AG04450 (cell line): ENCODE data around the gene SCRT2. TPM values are rescaled to one million over a fixed set of nuclear protein-coding genes. Genes with fewer than 3 reads are reported as not detected.
A peak's percentile ranks its signal among the peaks of the same experiment; 100 is the strongest.

ENCODE experiments used
- CTCF ChIA-PET: fragments of 300-600, 350-600 bp; formaldehyde crosslinking; extraction: SDS; loops from one replicate; lab custom pipeline; 2022; ENCODE audit warnings: antibody characterized with exemption, inconsistent platforms; lab: Charles Lee
- POLR2A ChIA-PET: fragments of 350-600 bp; formaldehyde crosslinking; extraction: SDS; loops from one replicate; lab custom pipeline; 2021; ENCODE audit warnings: antibody characterized with exemption, inconsistent platforms; lab: Yijun Ruan, JAX
- DNase-seq: peaks from one replicate; pipeline ENCODE4 v3.0.0-alpha.2; 2011; ENCODE audit warnings: low read depth, low spot score
- H3K27ac ChIP-seq: one replicate; pipeline ENCODE4 v1.5.1; 2012; ENCODE audit warnings: low read depth, low read length, control low read depth
- H3K27me3 ChIP-seq: one replicate; pipeline ENCODE4 v1.6.0; 2012; ENCODE audit warnings: low read length; ENCODE audit not compliant: control insufficient read depth, insufficient read depth
- H3K4me3 ChIP-seq: 2 replicates; pipeline ENCODE4 v1.5.1; 2011; ENCODE audit warnings: mild to moderate bottlenecking, low read depth, low read length, control low read depth
- H3K9me3 ChIP-seq: 2 replicates; pipeline ENCODE4 v1.5.1; 2012; ENCODE audit warnings: low read length; ENCODE audit not compliant: control insufficient read depth, insufficient read depth
- CTCF ChIP-seq: IDR thresholded peaks from 2 replicates; pipeline ENCODE4 v1.5.1; 2011; ENCODE audit warnings: low read depth, low read length, control low read depth, inconsistent platforms
- polyA plus RNA-seq: library from polyadenylated mRNA; depleted of rRNA; stranded (reverse); fragments of >200 nt; gene quantifications from 2 replicates; pipeline ENCODE4 v1.2.3, GENCODE V29; 2011

The SCRT2 gene
- polyA plus RNA-seq, 1 experiment, result not detected

GRCh38 chr20:646868-647233 lies 28.8 kb downstream of the SCRT2 start:
- ChIA-PET CTCF (interaction anchor here (0.6 to 5.9 kb wide), 11 partner anchors 8 to 293 kb away, joined by 3 to 60 read pairs (median 10); no protein-coding TSS in a partner anchor), POLR2A (no interaction called here)

DNA sequence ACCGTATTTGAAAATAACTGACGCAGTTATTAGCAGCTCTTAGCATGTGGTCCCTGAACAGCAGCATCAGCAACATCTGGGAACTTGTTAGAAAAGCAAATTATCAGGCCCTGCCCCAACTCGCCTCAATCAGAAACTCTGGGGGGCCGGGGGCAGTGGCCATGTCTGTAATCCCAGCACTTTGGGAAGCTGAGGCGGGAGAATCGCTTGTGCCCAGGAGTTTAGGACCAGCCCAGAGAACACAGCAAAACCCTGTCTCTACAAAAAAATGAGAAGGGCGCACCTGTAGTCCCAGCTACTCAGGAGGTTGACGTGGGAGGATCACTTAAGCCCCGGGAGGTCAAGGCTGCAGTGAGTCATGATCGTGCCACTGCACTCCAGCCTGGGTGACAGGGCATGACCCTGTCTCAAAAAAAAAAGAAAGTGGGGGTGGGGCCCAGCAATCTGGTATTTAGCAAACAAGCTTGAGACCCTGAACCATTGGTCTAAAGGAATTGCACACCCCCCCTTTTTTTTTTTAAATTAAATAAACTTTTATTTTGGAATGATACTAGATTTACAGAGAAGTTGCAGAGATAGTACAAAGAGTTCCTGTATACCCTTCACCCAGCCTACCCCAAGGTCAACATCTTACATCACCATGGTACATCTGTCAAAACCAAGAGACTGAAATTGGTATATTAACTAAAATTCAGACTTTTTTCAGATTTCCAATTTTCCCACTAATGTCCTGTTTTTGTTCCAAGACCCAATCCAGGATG lies 29.3 kb downstream of the SCRT2 start:
- no peak for DNase-seq
- peaks cover 4% of the 10 kb centered on the region for H3K9me3 ChIP-seq

More at GRCh38 chr20:646868-647233, 28.8 kb downstream of the SCRT2 start:
- DNase-seq, result no peak
- Histone ChIP-seq H3K27ac (no peak overlapping the region), H3K9me3 (peaks cover 4% of the 10 kb centered on the region), H3K4me3 (no peak overlapping the region), H3K27me3 (no peaks in the 10 kb centered on the region)
- no peak for TF ChIP-seq CTCF

DNA sequence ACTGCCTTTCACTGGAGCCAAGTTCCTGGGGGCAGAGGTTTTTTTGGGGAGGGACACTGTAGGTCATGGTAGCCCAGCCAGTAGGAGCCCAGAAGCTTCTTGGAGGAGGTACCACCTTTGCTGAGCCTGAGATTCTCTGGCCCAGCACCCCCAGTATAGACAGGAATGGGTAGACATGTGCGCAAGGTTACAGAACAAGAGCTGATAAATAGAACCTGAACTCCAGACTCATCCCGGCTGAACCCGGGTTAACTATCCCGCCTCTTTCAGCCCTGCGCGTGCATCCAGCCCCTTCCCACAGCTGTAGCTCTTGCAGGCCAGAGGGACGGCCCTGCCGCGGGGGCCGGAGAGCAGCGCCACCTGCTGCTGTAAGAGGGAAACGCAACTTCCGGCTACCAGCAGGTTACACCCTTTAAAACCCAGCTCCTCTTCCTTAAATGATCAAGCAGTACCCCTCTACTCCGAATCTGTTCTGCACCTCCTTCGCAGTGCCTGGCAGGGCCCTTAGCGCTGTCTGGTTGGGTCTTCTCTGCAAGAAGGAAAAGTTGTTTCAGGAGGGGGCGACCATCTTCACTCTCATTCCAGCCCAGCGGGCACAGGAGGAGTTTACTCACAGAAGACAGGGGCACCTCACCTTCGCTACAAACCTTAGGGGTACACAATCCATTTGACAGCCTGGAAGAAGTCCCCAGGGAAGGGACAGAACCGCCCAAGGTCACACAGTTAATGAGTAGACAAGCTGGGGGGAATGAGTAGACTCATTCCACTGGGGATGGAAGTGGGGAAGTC lies 30.1 kb downstream of the SCRT2 start:
- peak; percentile 96 for TF ChIP-seq CTCF
- POLR2A ChIA-PET, result interaction anchor here (0.7 to 1.0 kb wide), 2 partner anchors 68 to 102 kb away, joined by 3 to 4 read pairs; partner anchors contain the start of gene CSNK2A1

More for the DNA sequence above, 29.3 kb downstream of the SCRT2 start:
- CTCF ChIA-PET, result interaction anchor here (0.6 to 5.9 kb wide), 37 partner anchors 9 to 338 kb away, joined by 3 to 60 read pairs (median 5); no protein-coding TSS in a partner anchor
- no peaks in the 10 kb centered on the region for H3K27me3 ChIP-seq
- H3K4me3 ChIP-seq, result no peak overlapping the region
- no peak for TF ChIP-seq CTCF
- no peak overlapping the region for H3K27ac ChIP-seq
- POLR2A ChIA-PET, result no interaction called here

DNA sequence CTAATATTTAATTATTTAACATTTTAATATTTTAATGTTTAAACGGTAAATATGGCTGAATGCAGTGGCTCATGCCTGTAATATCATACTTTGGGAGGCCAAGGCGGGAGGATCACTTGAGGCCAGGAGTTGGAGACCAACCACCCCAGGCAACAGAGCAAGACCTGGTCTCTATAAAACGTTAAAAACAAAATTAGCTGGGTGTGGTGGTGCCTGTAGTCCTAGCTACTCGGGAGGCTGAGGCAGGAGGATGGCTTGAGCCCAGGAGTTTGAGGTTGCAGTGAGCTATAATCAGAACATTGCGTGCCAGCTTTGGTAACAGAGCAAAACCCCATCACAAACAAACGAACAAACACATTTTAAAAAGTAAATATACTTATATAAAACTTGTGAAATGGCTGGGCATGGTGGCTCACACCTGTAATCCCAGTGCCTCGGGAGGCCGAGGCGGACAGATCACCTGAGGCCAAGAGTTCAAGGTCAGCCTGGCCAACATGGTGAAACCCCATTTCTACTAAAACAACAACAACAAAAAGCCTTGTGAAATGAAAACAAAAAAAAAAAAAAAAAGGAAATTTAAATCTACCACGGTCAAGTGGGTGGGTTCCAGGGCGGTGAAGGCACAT lies 30.8 kb downstream of the SCRT2 start:
- Histone ChIP-seq H3K27me3 (peaks cover 5% of the 10 kb centered on the region), H3K4me3 (no peak overlapping the region), H3K27ac (no peak overlapping the region), H3K9me3 (peaks cover 4% of the 10 kb centered on the region)
- no peak for TF ChIP-seq CTCF
- CTCF ChIA-PET, result interaction anchor here (0.6 to 5.9 kb wide), 38 partner anchors 8 to 337 kb away, joined by 3 to 60 read pairs (median 5); no protein-coding TSS in a partner anchor
- POLR2A ChIA-PET, result interaction anchor here (0.7 to 1.0 kb wide), 2 partner anchors 67 to 101 kb away, joined by 3 to 4 read pairs; partner anchors contain the start of gene CSNK2A1
- no peak for DNase-seq

More for the DNA sequence above, 30.1 kb downstream of the SCRT2 start:
- CTCF ChIA-PET, result interaction anchor here (0.6 to 5.9 kb wide), 43 partner anchors 8 to 337 kb away, joined by 3 to 60 read pairs (median 5); no protein-coding TSS in a partner anchor
- peaks cover 4% of the 10 kb centered on the region for H3K9me3 ChIP-seq
- H3K27me3 ChIP-seq, result peaks cover 5% of the 10 kb centered on the region
- H3K27ac ChIP-seq, result no peak overlapping the region
- DNase-seq, result peak; percentile 23
- H3K4me3 ChIP-seq, result no peak overlapping the region
